ENCODE measurements around the gene ERBB3. TPM values are rescaled to one million over a fixed set of nuclear protein-coding genes. Genes with fewer than 3 reads are reported as not detected.

Gene ERBB3
- total RNA-seq, 1 experiment from 2014 or later = 40.6 TPM

GRCh38 chr12:56124133-56124532, 44.2 kb downstream of the ERBB3 start:
- CTCF ChIA-PET = no interaction called here
- intact Hi-C loops (cut with micrococcal nuclease) = no loop called here
- no peak for TF ChIP-seq EZH2 (IDR thresholded peaks at IDR 0.05; ENCODE audit: low read length, unreplicated experiment)
- TF ChIP-seq EZH2phosphoT487 (IDR thresholded peaks at IDR 0.05; ENCODE audit: borderline replicate concordance, low read length) = no peak
- no peak for TF ChIP-seq CTCF (conservative IDR thresholded peaks at IDR 0.05; ENCODE audit: low read depth, low read length)
- no TSS peak for BruUV-seq (replicated peaks)
- Histone ChIP-seq H3K9ac (ENCODE audit: low read length) (no peak overlapping the region), H3K27ac (ENCODE audit: low read length) (no peak overlapping the region), H3K4me3 (ENCODE audit: low read length) (no peak overlapping the region), H3K9me3 (ENCODE audit: low read length) (no peaks in the 10 kb centered on the region), H3K4me1 (ENCODE audit: insufficient read depth, low read length) (peaks cover 36% of the 10 kb centered on the region), H2AFZ (ENCODE audit: low read length) (no peak overlapping the region), H3K36me3 (ENCODE audit: low read depth, low read length) (no peaks in the 10 kb centered on the region; the same call in 1 of the 2 replicates), H3K27me3 (ENCODE audit: low read length) (no peaks in the 10 kb centered on the region), H4K20me1 (ENCODE audit: low read length) (no peaks in the 10 kb centered on the region), H3K9me2 (replicated peaks; ENCODE audit: low read length) (no peaks in the 10 kb centered on the region), H3F3A (ENCODE audit: low read length, unreplicated experiment) (no peaks in the 10 kb centered on the region), H3K4me2 (ENCODE audit: low read length) (no peak overlapping the region), H3K79me2 (ENCODE audit: low read length) (peaks cover 24% of the 10 kb centered on the region)
- POLR2A ChIA-PET (ENCODE audit: unreplicated experiment) = no interaction called here
- no peak for ATAC-seq
- DNase-seq = no peak

DNA sequence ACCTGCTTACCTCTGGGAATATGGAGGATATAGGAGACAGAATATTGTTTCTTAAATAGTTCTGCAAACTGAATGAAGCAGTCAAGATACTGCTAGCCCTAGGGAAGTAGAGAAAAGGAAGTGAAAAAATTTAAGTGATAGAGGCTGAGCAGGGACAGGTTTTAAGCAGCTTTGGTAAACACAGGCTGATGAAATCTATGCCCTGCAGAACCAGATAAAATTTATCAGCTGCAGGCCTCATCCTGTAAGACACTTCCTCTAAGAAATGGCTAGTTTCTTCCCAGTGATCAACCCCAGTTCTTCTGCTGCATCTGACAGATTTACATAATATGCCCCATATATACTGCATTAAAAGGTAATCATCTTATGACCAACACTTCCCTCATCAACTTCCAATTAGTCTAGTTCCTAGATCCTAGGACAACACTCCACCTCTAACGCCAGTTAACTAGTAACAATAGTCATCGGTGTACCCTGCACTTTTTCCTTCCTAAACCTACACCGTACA, 46.8 kb downstream of the ERBB3 start:
- no peak overlapping the region for H2AFZ ChIP-seq (ENCODE audit: low read length)
- H3K9me2 ChIP-seq (replicated peaks; ENCODE audit: low read length) = no peaks in the 10 kb centered on the region
- ATAC-seq (no peak), DNase-seq (no peak)
- no peaks in the 10 kb centered on the region for H3K27me3 ChIP-seq (ENCODE audit: low read length)
- H3K4me3 ChIP-seq (ENCODE audit: low read length) = peak overlapping the region; percentile 66; the same call in 1 of the 2 replicates
- peak overlapping the region; percentile 93 for H3K4me2 ChIP-seq (ENCODE audit: low read length)
- H3K9ac ChIP-seq (ENCODE audit: low read length) = peak overlapping the region; percentile 56; the same call in 1 of the 2 replicates
- ChIA-PET POLR2A (ENCODE audit: unreplicated experiment) (interaction anchor here (0.6 kb wide), 1 partner anchor 19 kb away, joined by 8 read pairs; no protein-coding TSS in a partner anchor), CTCF (interaction anchor here (1.0 kb wide), 1 partner anchor 62 kb away, joined by 5 read pairs; the partner anchor contains the start of gene SMARCC2)
- no peak for TF ChIP-seq EZH2phosphoT487 (IDR thresholded peaks at IDR 0.05; ENCODE audit: borderline replicate concordance, low read length)
- no peak for TF ChIP-seq CTCF (conservative IDR thresholded peaks at IDR 0.05; ENCODE audit: low read depth, low read length)
- BruUV-seq (replicated peaks) = no TSS peak
- H3K27ac ChIP-seq (ENCODE audit: low read length) = no peak overlapping the region
- intact Hi-C loops (cut with micrococcal nuclease) = loop anchor here (1.0 to 2.0 kb wide), 4 partner anchors 26 to 98 kb away; partner anchors contain the start of genes MYL6, MYL6B, NABP2 and SMARCC2
- H3K36me3 ChIP-seq (ENCODE audit: low read depth, low read length) = peaks cover 12% of the 10 kb centered on the region; the same call in 1 of the 2 replicates
- H3K79me2 ChIP-seq (ENCODE audit: low read length) = peaks cover 25% of the 10 kb centered on the region
- H3K4me1 ChIP-seq (ENCODE audit: insufficient read depth, low read length) = peaks cover 33% of the 10 kb centered on the region
- no peaks in the 10 kb centered on the region for H3F3A ChIP-seq (ENCODE audit: low read length, unreplicated experiment)
- H4K20me1 ChIP-seq (ENCODE audit: low read length) = no peaks in the 10 kb centered on the region
- no peaks in the 10 kb centered on the region for H3K9me3 ChIP-seq (ENCODE audit: low read length)

- intact Hi-C loops (cut with micrococcal nuclease) = loop anchor here (2.0 kb wide), 1 partner anchor 61 kb away; the partner anchor contains the start of gene SMARCC2
- CTCF ChIA-PET = interaction anchor here (0.6 to 1.8 kb wide), 6 partner anchors 9 to 131 kb away, joined by 3 to 17 read pairs (median 4); partner anchors contain the start of genes SMARCC2 and ZC3H10
- peak overlapping the region; percentile 93 for H3K4me2 ChIP-seq (ENCODE audit: low read length)
Measured at GRCh38 chr12:56127485-56127887, 47.5 kb downstream of the ERBB3 start.

More at GRCh38 chr12:56127485-56127887, 47.5 kb downstream of the ERBB3 start:
- no peaks in the 10 kb centered on the region for H3K9me2 ChIP-seq (replicated peaks; ENCODE audit: low read length)
- H3K4me3 ChIP-seq (ENCODE audit: low read length) = peak overlapping the region; percentile 66
- ATAC-seq (no peak), DNase-seq (no peak)
- peaks cover 25% of the 10 kb centered on the region for H3K79me2 ChIP-seq (ENCODE audit: low read length)
- TF ChIP-seq CTCF (conservative IDR thresholded peaks at IDR 0.05; ENCODE audit: low read depth, low read length) (no peak), EZH2phosphoT487 (IDR thresholded peaks at IDR 0.05; ENCODE audit: borderline replicate concordance, low read length) (no peak), EZH2 (IDR thresholded peaks at IDR 0.05; ENCODE audit: low read length, unreplicated experiment) (no peak)
- H3F3A ChIP-seq (ENCODE audit: low read length, unreplicated experiment) = no peaks in the 10 kb centered on the region
- TSS peak; percentile 69 for BruUV-seq (replicated peaks)
- H4K20me1 ChIP-seq (ENCODE audit: low read length) = no peaks in the 10 kb centered on the region
- H3K36me3 ChIP-seq (ENCODE audit: low read depth, low read length) = peaks cover 17% of the 10 kb centered on the region; the same call in 1 of the 2 replicates
- no peaks in the 10 kb centered on the region for H3K27me3 ChIP-seq (ENCODE audit: low read length)
- H2AFZ ChIP-seq (ENCODE audit: low read length) = peak overlapping the region; percentile 74
- no peaks in the 10 kb centered on the region for H3K9me3 ChIP-seq (ENCODE audit: low read length)
- peak overlapping the region; percentile 26; the same call in 1 of the 2 replicates for H3K27ac ChIP-seq (ENCODE audit: low read length)
- H3K4me1 ChIP-seq (ENCODE audit: insufficient read depth, low read length) = peaks cover 33% of the 10 kb centered on the region
- peak overlapping the region; percentile 56; the same call in 1 of the 2 replicates for H3K9ac ChIP-seq (ENCODE audit: low read length)
- POLR2A ChIA-PET (ENCODE audit: unreplicated experiment) = interaction anchor here (0.6 to 1.4 kb wide), 8 partner anchors 9 to 231 kb away, joined by 3 to 17 read pairs (median 4); partner anchors contain the start of genes MYL6, PA2G4, RNF41 and SMARCC2

Data from PC-3 (cell line).